ENCODE results near the gene ZNF853. TPM values are rescaled to one million over a fixed set of nuclear protein-coding genes. Genes with fewer than 3 reads are reported as not detected.

The ZNF853 gene
- total and polyA plus RNA-seq, 2 donors (not counting 1 experiment from before 2014, with no cell fraction given) = 2.5 to 6.3 TPM

GRCh38 chr7:6641305-6642035, 26.1 kb downstream of the ZNF853 start:
- no peak overlapping the region for H3K4me3 ChIP-seq (ENCODE audit: control extremely low read depth in 1 of 5, extremely low read depth in 1 of 5, insufficient read depth in 1 of 5, low read depth in 2 of 5, low read length in 4 of 5)
- ChIA-PET CTCF (no interaction called here), POLR2A (no interaction called here)
- no peak overlapping the region for H3K4me2 ChIP-seq (replicated peaks; ENCODE audit: low read depth, low read length, poor library complexity, severe bottlenecking)
- peaks cover 60% of the 10 kb centered on the region for H4K20me1 ChIP-seq (ENCODE audit: control insufficient read depth, insufficient read depth, low read length, poor library complexity, severe bottlenecking)
- H3K27me3 ChIP-seq (replicated peaks in 1 of 4; ENCODE audit: control extremely low read depth in 1 of 4, control insufficient read depth in 3 of 4, insufficient read depth in 4 of 4, low read length in 3 of 4) = no peaks in the 10 kb centered on the region
- Mint-ChIP-seq H3K27me3 (no peaks in the 10 kb centered on the region), H3K4me3 (no peak overlapping the region), H3K27ac (no peak overlapping the region), H3K4me1 (peaks cover 24% of the 10 kb centered on the region), H3K9me3 (ENCODE audit: insufficient read depth) (no peaks in the 10 kb centered on the region)
- H3K9ac ChIP-seq (ENCODE audit: low read length) = no peak overlapping the region
- TF ChIP-seq EZH2 (IDR thresholded peaks at IDR 0.05; ENCODE audit: borderline replicate concordance, insufficient read depth, low read depth, low read length, poor library complexity, severe bottlenecking) = no peak
- no peak for TF ChIP-seq CTCF (IDR thresholded peaks at IDR 0.05)
- H3K4me1 ChIP-seq (ENCODE audit: control insufficient read depth in 2 of 2, insufficient read depth in 2 of 2, low read length in 2 of 2) = peaks cover 11 to 20% of the 10 kb centered on the region in 2 donors
- ATAC-seq (ENCODE audit: low read depth) = no peak
- peaks cover 0 to 3% (median 0%) of the 10 kb centered on the region in 3 donors for H3K9me3 ChIP-seq (ENCODE audit: control extremely low read depth in 1 of 3, control insufficient read depth in 2 of 3, insufficient read depth in 1 of 3, low read length in 2 of 3)
- 91% methylated on average over 14 of the region's 15 CpGs for WGBS (ENCODE audit: insufficient coverage)
- H3K27ac ChIP-seq (ENCODE audit: low read length in 2 of 2) = no peak overlapping the region
- no peak overlapping the region for H2AFZ ChIP-seq (ENCODE audit: insufficient read depth, low read depth, low read length, poor library complexity, severe bottlenecking)
- H3K36me3 ChIP-seq (replicated peaks in 1 of 2; ENCODE audit: control extremely low read depth in 1 of 2, control insufficient read depth in 1 of 2, extremely low read depth in 1 of 2, insufficient read depth in 2 of 2, low read length in 1 of 2) = peaks cover 1 to 69% of the 10 kb centered on the region in 2 experiments
- intact Hi-C loops (cut with micrococcal nuclease) = no loop called here
- DNase-seq = no peak
- peaks cover 45% of the 10 kb centered on the region for H3K79me2 ChIP-seq (ENCODE audit: control insufficient read depth, insufficient read depth, low read length)

GRCh38 chr7:6642239-6642839, 26.9 kb downstream of the ZNF853 start:
- Histone ChIP-seq H3K27ac (ENCODE audit: low read length in 2 of 2) (no peak overlapping the region), H3K9me3 (ENCODE audit: control extremely low read depth in 1 of 3, control insufficient read depth in 2 of 3, insufficient read depth in 1 of 3, low read length in 2 of 3) (peaks cover 0 to 3% (median 0%) of the 10 kb centered on the region in 3 donors), H4K20me1 (ENCODE audit: control insufficient read depth, insufficient read depth, low read length, poor library complexity, severe bottlenecking) (peaks cover 69% of the 10 kb centered on the region), H3K79me2 (ENCODE audit: control insufficient read depth, insufficient read depth, low read length) (peaks cover 50% of the 10 kb centered on the region), H3K4me2 (replicated peaks; ENCODE audit: low read depth, low read length, poor library complexity, severe bottlenecking) (no peak overlapping the region), H3K4me3 (ENCODE audit: control extremely low read depth in 1 of 5, extremely low read depth in 1 of 5, insufficient read depth in 1 of 5, low read depth in 2 of 5, low read length in 4 of 5) (no peak overlapping the region), H3K27me3 (replicated peaks in 1 of 4; ENCODE audit: control extremely low read depth in 1 of 4, control insufficient read depth in 3 of 4, insufficient read depth in 4 of 4, low read length in 3 of 4) (no peaks in the 10 kb centered on the region), H3K9ac (ENCODE audit: low read length) (no peak overlapping the region), H2AFZ (ENCODE audit: insufficient read depth, low read depth, low read length, poor library complexity, severe bottlenecking) (no peak overlapping the region), H3K36me3 (replicated peaks in 1 of 2; ENCODE audit: control extremely low read depth in 1 of 2, control insufficient read depth in 1 of 2, extremely low read depth in 1 of 2, insufficient read depth in 2 of 2, low read length in 1 of 2) (peaks cover 1 to 73% of the 10 kb centered on the region in 2 experiments), H3K4me1 (ENCODE audit: control insufficient read depth in 2 of 2, insufficient read depth in 2 of 2, low read length in 2 of 2) (peaks cover 9 to 17% of the 10 kb centered on the region in 2 donors)
- intact Hi-C loops (cut with micrococcal nuclease) = no loop called here
- no peak overlapping the region for H3K27ac Mint-ChIP-seq
- ATAC-seq (ENCODE audit: low read depth) (no peak), DNase-seq (no peak)
- H3K4me1 Mint-ChIP-seq = peaks cover 23% of the 10 kb centered on the region
- TF ChIP-seq EZH2 (IDR thresholded peaks at IDR 0.05; ENCODE audit: borderline replicate concordance, insufficient read depth, low read depth, low read length, poor library complexity, severe bottlenecking) (no peak), CTCF (IDR thresholded peaks at IDR 0.05) (no peak)
- WGBS (ENCODE audit: insufficient coverage) = 98% methylated on average over 24 of the region's 24 CpGs
- H3K9me3 Mint-ChIP-seq (ENCODE audit: insufficient read depth) = no peaks in the 10 kb centered on the region
- ChIA-PET CTCF (no interaction called here), POLR2A (no interaction called here)
- H3K27me3 Mint-ChIP-seq = no peaks in the 10 kb centered on the region
- no peak overlapping the region for H3K4me3 Mint-ChIP-seq

Data from B cell (primary cell).